ENCODE results near the gene MDM2.

- TF ChIP-seq CTCF (IDR thresholded peaks at IDR 0.05) (no peak), POLR2A (IDR thresholded peaks at IDR 0.05) (no peak)
Measured at GRCh38 chr12:68771223-68771925, 36.6 kb upstream of the MDM2 start.
